HG02973 (cell line): ENCODE results near the gene CCDC39.

Experiments used
- ATAC-seq: cut with Tn5 transposase; IDR thresholded peaks from one replicate; pipeline ENCODE4 v1.9.1; 2021; ENCODE audit warnings: moderate library complexity; ENCODE audit not compliant: unreplicated experiment

Gene CCDC39

GRCh38 chr3:180679178-180680096 lies at the start of gene CCDC39:
TSS of gene CCDC39 (minus strand) at chr3:180679489. CDS start at chr3:180679380, 109 bp downstream.
- peak; percentile 96 for ATAC-seq

DNA sequence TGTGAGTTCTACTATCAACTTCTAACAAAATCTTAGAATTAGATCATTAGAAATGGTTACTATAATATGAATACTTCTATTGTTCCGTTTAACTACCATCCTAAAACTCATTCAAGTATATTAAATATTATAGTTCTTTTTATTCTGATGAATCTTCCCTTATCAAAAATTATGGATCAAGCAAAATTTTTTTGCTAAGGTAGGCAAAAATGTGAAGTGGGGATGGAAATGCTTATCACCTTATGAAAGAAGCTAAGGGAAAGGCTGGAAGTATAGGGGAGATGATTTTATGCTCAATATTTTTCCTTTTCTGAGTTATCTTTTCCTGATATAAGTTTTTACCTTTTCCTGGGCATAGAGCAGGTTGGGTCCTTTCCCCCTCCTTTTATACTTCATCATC lies 40.7 kb upstream of the CCDC39 start:
- no peak for ATAC-seq

DNA sequence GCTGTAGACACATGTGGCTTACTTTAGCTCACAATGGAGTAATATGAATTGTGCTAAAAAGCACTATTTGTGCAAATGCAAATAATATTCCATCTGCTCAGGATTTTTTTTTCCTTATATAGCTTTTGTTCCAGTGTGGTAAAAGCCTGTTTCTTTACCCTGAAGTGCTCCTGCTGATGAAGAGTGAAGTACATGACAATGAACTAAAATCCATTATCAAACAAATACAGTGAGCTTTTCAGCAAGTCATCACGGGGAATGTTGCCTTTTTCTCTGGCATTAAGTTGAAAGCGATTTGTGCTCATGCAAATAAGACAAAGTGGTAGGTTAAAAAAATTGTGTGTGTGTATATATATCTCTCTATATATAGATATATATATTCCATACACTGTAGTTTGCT lies 28.6 kb upstream of the CCDC39 start:
- no peak for ATAC-seq

- no peak for ATAC-seq
These were observed 26.3 kb upstream of the CCDC39 start for GRCh38 chr3:180705619-180706018.

DNA sequence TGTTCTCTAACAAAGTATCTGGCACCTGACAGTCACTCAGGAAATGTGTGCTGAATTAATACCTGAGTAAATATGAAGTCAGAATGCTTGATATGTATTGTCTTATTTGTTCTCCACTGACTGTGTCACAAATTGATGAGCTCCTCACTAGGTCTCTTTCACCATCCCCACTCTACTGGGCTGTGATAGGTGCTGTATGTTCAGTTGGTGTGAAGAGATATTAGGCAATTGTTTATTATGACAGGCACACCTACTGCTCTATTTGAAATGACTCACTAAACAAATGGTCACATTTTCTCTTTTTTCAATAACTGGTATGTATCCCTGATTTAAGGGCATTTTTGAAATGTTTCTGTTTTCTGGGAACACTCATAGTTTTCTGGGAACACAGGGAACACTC lies 25.2 kb upstream of the CCDC39 start:
- no peak for ATAC-seq

DNA sequence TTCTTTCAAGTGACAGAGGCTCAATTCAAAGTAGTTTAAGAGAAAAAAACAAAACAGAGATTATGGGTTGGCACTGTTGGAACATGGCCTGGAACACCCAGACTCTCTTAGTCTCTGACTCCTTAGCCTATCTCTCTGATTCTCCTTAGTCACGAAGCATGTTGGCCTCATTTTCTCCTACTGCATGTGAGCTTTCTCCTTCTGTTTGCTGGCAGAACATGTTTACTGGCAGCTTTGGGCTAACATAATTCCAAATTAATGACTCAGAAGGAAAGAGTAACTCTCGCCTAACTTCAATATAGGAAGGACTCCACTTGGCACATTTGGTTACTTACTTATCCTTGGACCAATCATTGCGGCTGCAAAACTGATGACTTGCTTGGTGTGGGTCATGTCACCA lies 21.7 kb upstream of the CCDC39 start:
- no peak for ATAC-seq

GRCh38 chr3:180698760-180699270 lies 19.5 kb upstream of the CCDC39 start:
- ATAC-seq = no peak

DNA sequence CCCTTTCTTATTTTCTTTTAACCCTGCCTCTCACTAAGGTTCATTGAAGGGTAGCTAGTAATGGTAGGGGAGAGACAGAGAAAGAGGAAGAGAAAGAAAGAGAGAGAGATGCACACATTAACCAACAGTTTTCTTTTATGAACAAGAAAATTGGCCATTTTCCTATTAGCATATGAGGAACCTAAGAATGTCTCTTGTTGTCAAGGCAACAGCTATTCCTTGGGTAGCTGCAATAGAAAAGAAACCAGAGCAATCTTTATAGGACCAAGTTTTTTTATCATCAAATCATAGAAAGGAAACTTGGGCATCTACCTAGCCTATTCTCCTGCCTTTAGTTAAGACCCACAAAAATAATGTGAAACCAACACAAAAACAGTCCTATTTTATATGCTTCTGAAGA lies 15.0 kb upstream of the CCDC39 start:
- ATAC-seq = no peak

DNA sequence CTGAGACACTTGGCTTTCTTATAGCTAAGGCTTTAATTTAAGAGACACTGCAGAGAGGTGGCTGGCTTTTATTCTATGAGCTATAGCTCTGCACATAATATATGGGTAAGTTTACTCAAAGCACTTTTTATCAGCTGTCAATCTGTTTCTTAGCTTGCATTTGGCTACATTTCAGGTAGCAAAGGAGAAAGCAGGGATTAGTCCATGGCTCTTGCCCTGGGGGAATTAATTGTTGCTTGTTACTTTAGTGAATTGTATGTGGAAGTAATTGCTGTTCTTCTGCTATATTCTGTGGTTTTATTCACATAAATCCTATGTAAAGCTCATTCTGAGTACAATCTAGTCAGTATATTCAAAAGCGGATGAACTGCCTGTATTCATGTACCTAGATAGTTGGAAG lies 14.4 kb upstream of the CCDC39 start:
- no peak for ATAC-seq

- ATAC-seq = no peak
These were observed 10.8 kb upstream of the CCDC39 start for GRCh38 chr3:180690061-180690460.

GRCh38 chr3:180684807-180685206 lies 5.5 kb upstream of the CCDC39 start:
- ATAC-seq = no peak

DNA sequence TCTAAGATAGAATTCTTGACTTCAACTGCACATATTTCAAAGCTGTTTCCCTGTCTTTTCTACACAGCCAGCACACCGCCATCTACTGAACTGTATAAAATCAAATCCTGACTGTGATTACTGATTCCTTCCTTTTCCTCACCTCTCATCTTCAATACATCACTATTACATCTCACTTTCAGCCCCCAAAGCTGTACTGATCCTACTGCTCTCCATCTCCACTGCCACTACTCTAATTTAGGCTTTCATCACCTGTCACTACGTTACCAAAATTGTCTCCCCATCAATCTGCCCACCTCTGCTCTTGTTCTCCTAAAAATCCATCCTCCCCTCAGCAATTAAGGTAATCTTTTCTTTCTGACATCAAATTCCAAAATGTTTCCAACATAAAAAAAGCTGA lies 4.5 kb upstream of the CCDC39 start:
- no peak for ATAC-seq

DNA sequence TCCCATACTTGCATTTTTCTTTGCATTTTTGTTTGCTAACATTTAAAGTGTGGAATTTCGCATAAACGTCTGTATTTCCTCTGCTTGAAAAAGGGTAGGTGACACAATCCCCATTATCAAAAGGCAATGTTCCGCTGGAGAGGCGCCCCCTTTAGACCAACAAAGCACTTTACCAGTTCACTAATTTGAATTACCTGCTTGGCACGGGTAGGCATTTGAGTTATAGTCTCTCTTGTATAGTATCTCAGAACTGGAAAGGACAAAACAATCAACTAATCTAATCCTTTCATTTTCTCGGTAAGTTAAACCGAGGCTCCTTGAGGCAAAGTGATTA lies 775 bp upstream of the CCDC39 start:
- ATAC-seq = peak; percentile 30

- no peak for ATAC-seq
These were observed 1.1 kb downstream of the CCDC39 start for GRCh38 chr3:180678231-180678630.

DNA sequence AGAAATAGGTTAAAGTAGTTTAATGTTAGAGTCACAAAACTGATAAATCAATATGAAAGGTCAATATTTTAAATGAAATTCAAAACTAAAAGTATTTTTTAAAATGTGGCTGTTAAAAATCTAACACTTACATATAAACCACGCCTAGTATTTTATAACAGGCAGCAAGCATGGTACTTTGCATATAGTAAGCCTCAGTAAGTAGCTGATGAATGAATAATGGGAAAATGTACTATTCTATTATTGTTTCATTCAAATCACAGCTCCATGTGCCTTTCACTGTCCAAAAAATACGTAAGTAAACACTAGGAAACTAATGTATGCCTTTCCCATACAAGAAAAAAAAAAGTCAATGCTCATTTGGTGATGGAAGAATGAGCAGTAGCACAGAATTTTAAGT lies 17.8 kb downstream of the CCDC39 start:
- no peak for ATAC-seq

DNA sequence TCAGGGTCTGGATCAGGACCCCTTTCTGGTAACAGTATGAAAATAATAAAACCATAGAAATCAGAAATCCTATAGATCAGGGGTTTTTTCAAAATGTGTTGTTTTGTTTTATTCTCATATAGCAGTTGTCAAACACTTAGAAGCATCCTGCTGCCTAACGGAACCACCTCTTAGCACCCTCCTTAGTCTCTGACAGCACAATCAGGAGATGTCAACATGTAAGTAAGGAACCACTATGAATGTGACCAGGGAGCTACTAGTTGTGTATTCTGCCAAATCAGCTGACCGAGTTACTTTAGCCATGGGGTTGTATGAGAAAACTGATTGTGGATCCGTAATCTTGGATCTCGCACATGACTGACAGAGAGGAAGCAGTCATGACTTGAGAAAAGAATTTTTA lies 22.2 kb downstream of the CCDC39 start:
- ATAC-seq = no peak

GRCh38 chr3:180656406-180656805 lies 22.9 kb downstream of the CCDC39 start:
- no peak for ATAC-seq

DNA sequence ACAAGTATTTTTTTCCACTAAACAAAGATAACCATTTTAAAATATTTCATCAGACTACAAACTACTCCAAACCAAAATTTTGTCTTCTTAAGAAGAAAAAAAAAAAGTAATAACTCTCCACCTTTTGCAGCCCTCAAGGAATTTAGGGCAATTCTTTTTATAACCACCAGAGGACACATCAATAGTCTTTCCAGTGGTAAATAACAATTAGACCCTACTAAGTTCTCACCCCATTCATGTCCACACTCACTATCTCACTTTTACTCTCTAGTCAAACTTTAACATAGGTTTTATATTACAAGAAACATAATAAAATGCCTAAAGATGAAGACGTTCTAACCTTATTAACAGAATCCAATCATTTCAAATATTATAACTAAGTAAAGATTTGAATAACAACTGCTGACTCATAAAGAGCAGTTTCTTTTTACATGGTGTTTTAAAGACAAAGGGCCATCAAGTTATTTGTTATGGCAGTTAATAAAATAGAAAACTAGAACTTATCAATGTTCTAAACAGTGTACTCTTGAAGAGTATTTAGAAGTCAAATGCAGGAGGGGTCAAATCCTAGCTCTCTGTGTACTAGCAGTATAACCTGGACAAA lies 33.0 kb downstream of the CCDC39 start:
- peak; percentile 65 for ATAC-seq

GRCh38 chr3:180640987-180641386 lies 38.3 kb downstream of the CCDC39 start:
- ATAC-seq = no peak

DNA sequence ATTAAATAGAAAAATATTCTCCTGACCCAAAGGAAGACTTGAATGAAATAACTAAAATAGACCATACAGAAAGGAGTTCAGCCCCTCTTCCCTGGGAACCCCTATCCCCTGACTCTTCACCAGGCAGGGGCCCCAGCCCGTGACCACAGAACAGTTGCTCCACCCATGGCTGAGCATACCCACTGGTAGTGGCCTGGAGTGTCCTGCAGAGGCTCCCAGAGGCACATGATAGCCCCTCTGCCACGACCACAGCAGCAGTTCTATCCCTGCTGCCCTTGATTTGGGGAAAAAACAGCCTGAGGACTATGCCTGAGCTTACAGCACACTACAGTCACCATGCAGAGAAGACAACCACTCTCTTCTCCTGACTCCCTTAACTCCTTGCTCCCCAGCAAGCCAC lies 45.6 kb downstream of the CCDC39 start:
- ATAC-seq = no peak

GRCh38 chr3:180631317-180631716 lies 48.0 kb downstream of the CCDC39 start:
- ATAC-seq = no peak

- ATAC-seq = no peak
These were observed 48.9 kb downstream of the CCDC39 start for GRCh38 chr3:180630371-180630770.
